T-helper 1 cell treated with Interleukin-12 subunit alpha and Interleukin-12 subunit beta and Interleukin-4 antibody, amounts not matched to agents 30 ng/mL and 1 ng/mL, for 36 hours (primary cell): ENCODE data around the gene SAMSN1. TPM values are rescaled to one million over a fixed set of nuclear protein-coding genes. Genes with fewer than 3 reads are reported as not detected.

Experiments used
- intact Hi-C: fragments of 100-400 bp; cut with micrococcal nuclease; formaldehyde crosslinking; loops from one replicate; pipeline ENCODE4 v1.15.1; 2024
- total RNA-seq: library from RNA; stranded (reverse); gene quantifications from 2 replicates; pipeline ENCODE4 v1.2.3, GENCODE V29; 2022

The SAMSN1 gene
- total RNA-seq: 138 and 140 TPM in 2 replicates

DNA sequence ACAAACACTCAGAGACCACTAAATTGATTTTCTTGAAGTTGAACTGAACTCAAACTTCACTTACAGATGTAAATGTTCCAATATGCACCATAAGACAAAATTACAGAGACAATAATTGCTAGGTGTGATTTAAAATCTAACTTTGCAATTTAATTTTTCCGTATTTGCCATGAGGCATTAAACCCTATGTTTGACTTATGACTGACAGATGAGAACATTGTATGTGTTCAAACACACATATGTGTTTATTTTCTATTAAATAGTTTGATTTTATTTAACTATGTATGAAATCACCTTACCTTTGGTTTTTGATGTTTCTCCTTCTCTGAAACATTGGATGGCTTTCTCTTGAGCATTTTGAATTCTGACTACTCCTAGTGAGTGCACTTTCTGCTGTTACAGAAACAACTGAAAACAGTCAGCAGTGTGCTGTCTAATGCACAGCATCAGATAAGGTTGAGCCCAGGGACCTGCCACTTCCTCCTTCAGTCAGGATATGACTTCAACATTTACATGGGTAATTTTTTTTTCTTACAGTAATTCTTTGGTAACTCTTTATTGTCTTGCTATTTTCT, at the start of gene SAMSN1:
Gene SAMSN1 (minus strand): TSS at position 410 of the 575 bp plus-strand sequence. CDS start 54 bp downstream, at position 356.
- intact Hi-C loops: loop anchor here (1.0 to 10.0 kb wide), 14 partner anchors 9 to 1186 kb away; partner anchors contain the start of gene HSPA13

DNA sequence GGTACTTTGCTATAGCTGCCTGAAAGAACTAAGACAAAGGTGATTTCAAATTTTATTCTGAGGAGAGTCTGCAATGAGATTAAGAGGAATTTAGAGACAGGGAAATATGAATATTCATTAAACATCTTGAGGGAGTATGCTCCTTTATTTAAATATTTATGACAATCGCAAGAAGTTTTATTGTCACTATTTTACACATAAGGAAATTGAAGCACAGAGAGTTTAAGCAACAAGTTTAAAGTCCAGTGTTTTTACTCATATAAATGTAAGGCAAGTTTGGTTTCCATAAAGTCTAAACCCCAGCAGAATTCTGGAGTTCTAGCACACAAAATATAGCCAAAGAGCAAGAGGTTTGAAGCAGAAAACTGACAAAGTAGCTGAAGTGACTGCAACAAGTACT, 49.3 kb upstream of the SAMSN1 start:
- intact Hi-C loops: no loop called here

DNA sequence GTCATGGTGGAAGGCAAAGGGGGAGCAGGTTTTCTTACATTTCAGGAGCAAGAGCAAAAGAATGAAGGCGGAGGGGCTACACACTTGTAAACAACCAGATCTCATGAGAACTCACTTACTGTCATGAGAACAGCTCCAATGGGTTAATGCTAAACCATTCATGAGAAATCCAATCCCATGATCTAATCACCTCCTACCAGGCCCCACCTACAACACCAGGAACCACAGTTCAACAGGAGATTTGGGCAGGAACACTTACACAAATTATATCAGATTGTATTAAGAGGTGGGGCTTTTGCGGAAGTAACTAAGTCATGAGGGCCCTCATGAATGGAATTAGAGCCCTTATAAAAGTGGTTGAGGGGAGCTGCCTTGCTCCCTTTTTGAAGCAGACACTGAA, 48.9 kb upstream of the SAMSN1 start:
- intact Hi-C loops: loop anchor here (5.0 kb wide), 1 partner anchor 1137 kb away; no protein-coding TSS in a partner anchor

DNA sequence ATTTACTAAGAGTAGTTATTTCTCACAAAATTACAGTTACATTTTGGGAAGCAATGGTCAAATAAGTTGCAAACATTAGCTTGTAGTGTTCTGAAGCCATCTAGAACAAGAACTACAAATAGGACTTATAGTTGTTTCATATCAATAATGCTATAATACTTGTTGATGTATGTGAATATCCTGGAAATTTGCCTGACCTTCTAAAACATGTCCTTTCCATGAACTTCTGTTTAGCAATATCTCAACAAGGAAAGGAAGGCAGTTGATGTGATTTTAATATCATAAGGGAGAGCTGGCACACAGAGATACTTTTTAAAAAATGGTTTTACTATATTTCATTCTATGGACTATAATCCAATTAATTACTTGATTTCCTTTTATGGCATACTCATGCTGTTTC, 47.1 kb upstream of the SAMSN1 start:
- intact Hi-C loops: loop anchor here (2.0 to 5.0 kb wide), 2 partner anchors 16 to 1139 kb away; no protein-coding TSS in a partner anchor

DNA sequence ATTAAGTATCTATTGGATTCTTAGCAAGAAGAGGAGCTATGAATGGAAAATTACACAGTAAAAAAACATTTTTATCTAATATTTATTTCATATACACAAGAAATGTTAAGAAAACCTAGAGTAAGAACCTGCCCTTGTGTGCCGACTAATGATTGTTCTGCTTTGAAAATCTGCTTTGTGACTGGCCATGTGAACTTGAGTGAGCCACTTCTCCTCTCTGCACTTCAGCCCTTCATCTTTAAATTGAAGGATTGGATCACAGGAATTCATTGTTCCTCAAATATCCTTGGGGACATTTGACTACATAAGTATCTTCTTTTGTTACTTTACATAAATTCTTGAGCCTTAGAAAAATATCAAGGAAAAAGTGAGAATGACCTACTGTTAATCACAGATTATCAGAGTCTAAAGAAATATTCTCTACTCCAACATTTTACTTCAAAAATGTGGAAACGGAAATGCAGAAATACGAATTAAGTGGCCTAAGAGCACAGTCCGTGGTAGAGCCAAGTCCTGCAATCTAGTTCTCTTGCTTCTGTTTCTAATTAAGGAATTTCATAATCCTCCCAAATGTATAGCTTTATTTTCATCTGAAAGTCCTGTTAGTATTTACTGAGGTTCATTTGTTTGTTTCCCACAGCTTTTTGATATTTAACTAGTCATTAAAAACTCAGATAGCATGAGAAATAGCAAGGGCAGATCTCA, 46.3 kb upstream of the SAMSN1 start:
- intact Hi-C loops: loop anchor here (1.0 to 5.0 kb wide), 3 partner anchors 8 to 1140 kb away; no protein-coding TSS in a partner anchor

DNA sequence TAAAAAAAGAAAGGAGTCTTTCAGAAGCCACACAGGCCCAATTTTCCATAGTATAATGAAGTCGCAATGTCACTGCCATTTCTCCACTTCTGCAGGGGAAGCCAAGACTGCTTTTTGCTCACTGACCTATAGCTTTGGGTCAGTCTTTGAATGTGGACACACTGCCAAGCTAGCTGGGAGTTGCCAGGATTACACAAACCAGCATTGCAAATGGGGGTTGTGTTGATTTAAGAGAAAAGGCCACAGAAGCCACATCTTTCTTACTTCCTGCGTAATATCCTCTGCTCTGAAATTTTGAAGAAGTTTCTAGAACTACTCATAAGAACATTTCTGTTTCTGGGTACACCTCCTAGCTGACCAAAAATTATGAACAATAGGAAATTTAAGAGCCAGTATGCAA, 45.8 kb upstream of the SAMSN1 start:
- intact Hi-C loops: loop anchor here (1.0 to 5.0 kb wide), 6 partner anchors 8 to 1140 kb away; partner anchors contain the start of gene HSPA13

DNA sequence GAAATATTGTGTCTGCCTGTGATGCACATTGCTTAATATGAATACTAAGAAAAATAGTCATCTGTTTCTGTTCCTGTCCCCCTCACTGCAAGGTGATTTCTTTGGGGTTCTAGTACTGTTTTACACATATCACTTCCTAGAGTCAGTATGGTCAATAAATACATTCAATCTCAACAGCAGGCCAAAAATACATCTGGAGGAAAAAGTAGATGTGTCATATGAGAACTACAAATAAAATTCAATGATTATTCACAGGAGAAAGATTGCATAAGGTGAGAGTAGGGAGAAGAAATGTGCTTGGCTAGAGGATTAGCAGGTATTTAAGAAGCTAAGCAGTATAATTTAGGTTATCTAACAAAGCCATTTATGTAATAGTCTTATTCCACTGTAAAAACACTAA, 45.3 kb upstream of the SAMSN1 start:
- intact Hi-C loops: loop anchor here (2.0 to 5.0 kb wide), 4 partner anchors 85 to 1141 kb away; partner anchors contain the start of gene HSPA13

DNA sequence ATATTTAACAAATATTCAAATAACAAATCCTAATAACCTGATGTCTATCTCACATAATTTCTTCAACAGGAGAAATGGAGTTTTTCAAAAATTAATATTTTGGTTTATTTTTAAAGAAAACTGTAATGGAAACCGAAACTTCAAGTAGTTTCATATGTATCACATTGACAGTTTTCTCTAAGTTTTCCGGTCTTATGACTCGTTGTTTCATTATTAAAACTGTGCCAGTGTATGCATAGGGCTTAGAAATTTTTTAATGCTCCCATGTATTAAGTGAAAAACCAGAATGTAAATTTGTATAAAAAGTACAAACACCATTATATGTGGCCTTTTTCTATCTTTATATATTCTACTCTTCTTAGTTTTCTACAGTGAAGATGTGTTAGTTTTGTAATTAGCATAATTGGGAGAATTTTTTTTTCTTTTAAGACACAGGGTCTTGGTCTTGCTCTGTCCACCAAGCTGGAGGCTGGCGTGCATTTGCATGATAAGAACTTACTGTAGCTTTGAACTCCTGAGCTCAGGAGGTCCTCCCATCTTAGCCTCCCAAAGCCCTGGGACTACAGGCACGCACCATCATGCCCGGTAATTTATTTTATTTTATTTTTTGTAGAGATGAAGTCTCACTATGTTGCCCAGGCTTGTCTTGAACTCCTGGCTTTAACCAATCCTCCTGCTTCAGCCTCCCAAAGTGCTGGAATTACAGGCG, 43.9 kb upstream of the SAMSN1 start:
- intact Hi-C loops: loop anchor here (1.0 to 5.0 kb wide), 10 partner anchors 8 to 1142 kb away; partner anchors contain the start of genes HSPA13 and SAMSN1

DNA sequence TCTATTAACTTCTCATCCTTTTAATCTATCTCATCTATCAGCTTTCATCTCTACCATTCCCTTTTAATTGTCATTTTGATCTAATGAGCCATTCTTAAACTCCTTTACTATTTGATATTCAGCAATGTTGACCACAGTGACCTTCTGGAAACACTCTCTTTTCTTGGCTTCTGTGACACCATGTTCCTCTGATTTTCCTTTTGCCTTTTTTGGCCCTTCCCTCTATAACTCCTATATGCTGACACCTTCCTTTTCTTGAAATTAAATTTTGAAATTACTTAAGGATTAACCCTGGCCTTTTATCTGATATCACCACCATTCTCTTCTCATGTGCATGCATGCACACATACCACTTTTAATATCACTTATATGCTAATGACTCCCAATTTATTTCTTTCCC, 41.2 kb upstream of the SAMSN1 start:
- intact Hi-C loops: no loop called here

DNA sequence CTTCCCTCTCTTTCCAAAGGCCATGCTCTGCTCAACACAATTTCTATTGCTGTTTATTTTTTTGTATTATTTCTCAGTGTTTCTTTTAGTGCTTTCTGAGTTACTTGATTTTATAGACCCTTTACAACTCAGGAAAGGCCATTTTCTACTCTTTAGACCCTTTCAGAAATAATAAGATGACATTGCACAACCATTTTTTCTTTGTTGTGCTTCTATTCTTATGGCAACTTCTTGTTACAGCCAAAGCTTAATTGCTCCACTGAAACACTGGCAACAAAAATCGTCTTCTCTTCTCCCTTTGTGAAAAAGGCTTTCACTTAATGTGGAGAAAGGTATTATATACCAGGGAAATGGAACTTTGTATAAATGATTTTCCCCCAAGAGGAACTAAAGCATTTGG, 39.0 kb upstream of the SAMSN1 start:
- intact Hi-C loops: no loop called here

DNA sequence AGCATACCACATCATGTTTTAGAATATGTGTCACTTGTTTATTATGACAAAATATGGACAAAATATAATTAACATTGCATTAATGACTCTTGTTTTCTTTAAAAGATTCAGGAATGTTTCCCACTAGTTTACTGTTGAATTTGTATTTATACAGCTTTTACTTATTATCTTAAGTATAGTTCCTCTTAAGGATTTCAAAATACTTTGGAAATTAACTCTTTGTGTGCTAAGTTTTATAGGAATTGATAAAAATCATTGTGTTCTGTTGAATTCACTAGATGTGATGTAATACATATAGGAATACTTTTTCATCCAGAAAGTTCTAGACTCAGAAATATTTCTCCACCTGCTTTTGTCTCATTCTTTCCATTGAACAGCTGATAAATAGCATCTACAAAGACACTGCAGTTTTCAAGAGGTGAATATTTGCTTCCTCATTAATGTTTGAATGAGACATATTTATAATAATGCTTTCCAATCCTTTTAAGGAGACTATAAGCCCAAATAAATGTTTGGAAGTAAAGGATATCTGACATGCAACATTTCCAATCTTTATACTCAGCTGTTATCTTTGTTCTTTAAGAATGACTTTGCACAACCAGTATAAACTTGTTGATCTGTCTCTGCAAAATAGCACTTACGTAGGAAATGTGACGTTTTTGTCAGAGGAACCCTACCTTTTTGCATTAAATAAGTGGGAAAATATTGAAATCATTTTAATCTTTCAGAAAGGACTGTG, 38.4 kb upstream of the SAMSN1 start:
- intact Hi-C loops: no loop called here

DNA sequence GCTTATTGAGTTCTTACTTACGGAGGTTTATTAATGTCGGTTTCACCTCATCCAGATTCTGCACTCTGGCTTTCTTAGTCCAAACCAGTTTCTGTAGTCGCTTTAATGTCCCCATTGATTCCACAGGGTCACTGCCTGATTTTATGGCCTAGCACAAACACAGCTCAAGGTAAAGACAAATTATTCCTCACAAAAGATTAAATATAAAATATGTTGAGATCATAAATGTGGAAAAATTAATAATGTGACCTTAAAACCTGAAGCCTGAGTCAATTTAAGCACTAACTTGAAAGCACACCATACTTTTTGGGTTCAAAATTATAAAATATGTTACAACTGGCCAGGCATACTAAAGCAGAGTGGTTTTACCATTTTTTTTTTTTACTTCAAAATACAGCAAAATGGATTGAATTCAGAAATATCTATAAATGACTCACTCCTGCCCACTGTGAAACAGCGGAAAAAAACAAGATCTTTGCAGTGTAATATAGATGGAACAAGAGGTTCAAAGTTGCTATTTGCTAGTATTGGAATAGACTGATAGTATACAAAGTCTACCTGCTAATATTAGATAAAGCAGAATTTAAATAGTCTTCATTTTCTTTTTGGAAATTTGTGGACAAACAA, 37.6 kb upstream of the SAMSN1 start:
- intact Hi-C loops: no loop called here

DNA sequence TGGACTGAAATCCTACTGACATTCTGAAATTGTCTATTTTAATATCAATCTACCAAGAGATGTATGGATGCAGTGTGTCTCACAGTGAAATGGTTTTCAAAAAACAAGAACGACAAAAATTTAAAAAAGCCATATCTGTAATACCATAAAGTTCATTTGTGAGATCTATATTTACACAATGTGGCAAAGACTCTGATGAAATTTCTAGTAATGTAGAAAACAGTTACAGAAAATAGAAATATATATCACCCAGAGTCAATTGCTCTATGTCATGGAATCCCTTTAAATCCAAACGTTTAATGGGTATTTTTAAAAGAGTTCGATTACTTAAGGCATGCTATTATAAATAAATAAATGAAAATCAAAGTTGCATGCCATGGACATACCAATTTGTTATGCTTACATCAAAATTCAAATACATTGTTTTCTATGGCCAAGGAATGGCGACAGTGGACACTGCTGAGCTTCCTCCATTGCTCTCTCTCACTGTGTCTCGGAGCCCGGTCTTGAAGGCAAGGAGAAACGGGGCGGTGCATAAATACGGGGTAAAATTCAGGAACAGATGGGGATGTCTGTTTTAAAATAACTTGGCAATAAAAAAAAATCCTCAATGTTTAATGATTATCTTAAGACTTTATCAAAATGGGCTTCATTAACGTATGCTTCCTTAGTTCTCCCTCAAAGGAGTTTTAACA, 37.0 kb upstream of the SAMSN1 start:
- intact Hi-C loops: loop anchor here (1.0 kb wide), 1 partner anchor 7 kb away; no protein-coding TSS in a partner anchor

DNA sequence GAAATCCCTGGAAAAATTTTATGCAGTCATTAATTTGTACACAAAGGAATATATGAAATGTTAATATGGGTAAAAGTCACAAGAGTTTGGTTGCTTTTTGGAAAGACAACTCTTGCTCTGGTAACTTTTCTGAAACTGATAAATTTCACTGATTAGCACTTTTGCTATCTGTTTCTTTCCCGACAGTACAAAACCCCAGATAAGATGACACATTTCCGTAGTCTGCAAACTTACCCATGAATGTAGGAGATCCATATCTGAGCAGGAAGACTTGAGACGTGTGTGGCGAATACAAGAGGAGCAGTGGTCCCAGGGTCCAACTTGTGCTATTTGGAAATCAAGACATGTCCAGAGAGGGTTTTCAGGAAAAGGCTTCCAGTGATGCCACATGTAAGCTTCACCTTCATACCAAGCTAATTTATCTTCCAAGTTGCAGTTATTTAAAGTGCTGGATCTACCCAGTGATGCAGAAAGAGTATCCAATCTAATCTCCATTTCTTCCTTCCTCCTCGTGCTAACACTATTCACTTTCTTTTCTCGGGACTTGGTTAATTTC, 35.9 kb upstream of the SAMSN1 start:
- intact Hi-C loops: loop anchor here (1.0 kb wide), 1 partner anchor 8 kb away; no protein-coding TSS in a partner anchor

DNA sequence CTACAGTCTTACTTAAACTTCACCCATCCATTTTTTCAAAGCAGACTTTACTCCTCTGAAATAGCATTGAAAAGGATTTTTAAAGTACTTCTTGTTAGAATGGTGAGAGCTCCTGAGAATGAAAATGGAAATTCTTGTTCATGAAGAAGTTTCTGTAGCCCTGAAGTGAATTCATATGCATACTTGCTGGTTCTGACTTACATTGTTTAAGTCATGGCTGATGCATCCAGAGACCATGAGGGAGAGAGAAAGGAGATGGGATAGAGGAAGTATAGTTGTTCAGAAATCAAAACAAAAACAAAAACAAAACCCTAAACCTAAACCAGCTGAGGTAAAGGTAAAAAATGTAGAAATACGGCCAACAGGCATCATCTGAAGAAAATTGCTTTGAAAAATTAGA, 27.1 kb upstream of the SAMSN1 start:
- intact Hi-C loops: loop anchor here (1.0 kb wide), 1 partner anchor 57 kb away; no protein-coding TSS in a partner anchor

DNA sequence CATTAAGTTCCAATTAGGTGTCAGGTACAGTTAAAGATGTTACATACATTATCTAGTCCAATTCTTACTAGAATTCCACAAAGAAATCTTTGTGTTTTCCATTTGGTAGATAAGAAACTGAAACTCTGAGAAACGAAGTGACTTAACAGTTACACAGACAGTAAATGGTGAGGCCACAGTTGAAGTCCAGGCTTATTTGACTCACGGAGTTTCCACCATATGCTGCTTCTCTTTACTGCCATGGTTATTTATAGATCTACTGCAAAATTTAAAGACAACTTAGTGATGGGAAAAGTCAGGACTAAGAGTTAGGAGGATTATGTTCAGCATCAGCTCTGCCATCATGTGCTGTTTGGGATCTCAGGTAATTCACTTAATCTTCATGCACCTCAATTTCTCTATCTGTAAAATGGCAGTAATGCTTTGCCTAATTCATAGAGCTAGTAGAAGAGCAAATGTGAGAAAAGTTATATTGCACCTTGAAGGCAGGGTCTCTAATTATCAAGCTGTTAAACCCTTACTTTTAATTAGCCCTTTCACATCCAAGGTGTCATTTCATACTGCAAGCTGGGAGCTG, 26.2 kb upstream of the SAMSN1 start:
- intact Hi-C loops: loop anchor here (1.0 kb wide), 1 partner anchor 8 kb away; no protein-coding TSS in a partner anchor

DNA sequence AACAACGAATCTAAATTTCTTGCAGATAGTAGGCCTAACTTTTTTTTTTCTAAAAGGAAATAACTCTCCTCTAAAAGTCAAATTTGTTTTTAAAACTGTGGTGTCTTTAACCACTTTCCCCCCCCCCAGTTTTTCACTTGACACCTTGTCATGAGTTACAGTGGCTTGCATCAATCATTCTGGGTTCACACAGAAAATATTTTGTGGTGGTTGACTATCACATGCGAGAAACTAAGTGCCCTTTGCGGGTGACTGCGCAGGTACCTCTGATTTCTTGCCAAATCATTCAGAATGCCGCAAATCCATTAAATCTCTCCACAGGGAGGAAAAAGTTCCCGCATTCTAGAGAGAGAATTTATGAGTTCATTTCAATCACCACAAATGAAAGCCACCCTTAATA, 23.8 kb upstream of the SAMSN1 start:
- intact Hi-C loops: loop anchor here (1.0 kb wide), 2 partner anchors 20 to 24 kb away; partner anchors contain the start of gene SAMSN1

DNA sequence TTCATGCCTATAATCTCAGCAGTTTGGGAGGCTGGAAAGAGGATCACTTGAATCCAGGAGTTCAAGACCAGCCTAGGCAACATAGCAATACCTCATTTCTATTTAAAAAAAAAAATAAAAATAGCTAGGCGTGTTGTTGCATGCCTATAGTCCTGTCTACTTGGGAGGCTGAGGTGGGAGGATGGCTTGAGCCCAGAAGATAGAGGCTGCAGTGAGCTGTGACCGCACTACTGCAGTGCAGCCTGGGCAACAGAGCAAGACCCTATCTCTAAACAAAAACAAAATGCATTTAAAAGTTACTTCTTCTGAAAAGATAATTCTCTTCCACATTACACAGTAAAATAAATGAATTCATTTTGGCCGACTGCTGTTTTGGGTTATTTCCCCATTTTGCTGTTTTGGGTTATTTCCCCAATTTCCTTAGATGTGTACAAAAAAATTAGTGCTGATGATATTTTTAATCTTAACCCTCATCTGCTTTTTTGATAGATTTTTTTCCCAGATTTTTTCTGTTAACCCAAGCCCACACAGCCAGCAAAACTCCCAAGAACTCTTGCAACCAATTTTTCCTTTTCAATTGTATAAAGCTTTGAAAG, 23.0 kb upstream of the SAMSN1 start:
- intact Hi-C loops: no loop called here
